ENCODE results near the gene SRCIN1. TPM values are rescaled to one million over a fixed set of nuclear protein-coding genes. Genes with fewer than 3 reads are reported as not detected.

The SRCIN1 gene
- total RNA-seq, 1 experiment from 2014 or later = 25.8 TPM

- no TSS peak for BruUV-seq (replicated peaks)
- Mint-ChIP-seq H3K4me3 (ENCODE audit: unreplicated experiment) (no peak overlapping the region), H3K27me3 (ENCODE audit: insufficient read depth, unreplicated experiment) (no peaks in the 10 kb centered on the region), H3K9me3 (ENCODE audit: unreplicated experiment) (no peaks in the 10 kb centered on the region), H3K27ac (ENCODE audit: unreplicated experiment) (no peak overlapping the region), H3K4me1 (ENCODE audit: low read depth, unreplicated experiment) (no peaks in the 10 kb centered on the region), H3K36me3 (ENCODE audit: insufficient read depth, unreplicated experiment) (peaks cover 5% of the 10 kb centered on the region)
- Histone ChIP-seq H3K4me3 (ENCODE audit: low read depth, low read length) (no peak overlapping the region), H3K9me3 (no peaks in the 10 kb centered on the region), H3K36me3 (ENCODE audit: control insufficient read depth, insufficient read depth, low read length) (no peaks in the 10 kb centered on the region), H3K4me1 (peaks cover 6% of the 10 kb centered on the region; the same call in 1 of the 2 replicates), H3K27me3 (replicated peaks; ENCODE audit: control insufficient read depth, insufficient read depth, low read length) (no peaks in the 10 kb centered on the region)
- no peak for DNase-seq
- TF ChIP-seq, protein P1, sequence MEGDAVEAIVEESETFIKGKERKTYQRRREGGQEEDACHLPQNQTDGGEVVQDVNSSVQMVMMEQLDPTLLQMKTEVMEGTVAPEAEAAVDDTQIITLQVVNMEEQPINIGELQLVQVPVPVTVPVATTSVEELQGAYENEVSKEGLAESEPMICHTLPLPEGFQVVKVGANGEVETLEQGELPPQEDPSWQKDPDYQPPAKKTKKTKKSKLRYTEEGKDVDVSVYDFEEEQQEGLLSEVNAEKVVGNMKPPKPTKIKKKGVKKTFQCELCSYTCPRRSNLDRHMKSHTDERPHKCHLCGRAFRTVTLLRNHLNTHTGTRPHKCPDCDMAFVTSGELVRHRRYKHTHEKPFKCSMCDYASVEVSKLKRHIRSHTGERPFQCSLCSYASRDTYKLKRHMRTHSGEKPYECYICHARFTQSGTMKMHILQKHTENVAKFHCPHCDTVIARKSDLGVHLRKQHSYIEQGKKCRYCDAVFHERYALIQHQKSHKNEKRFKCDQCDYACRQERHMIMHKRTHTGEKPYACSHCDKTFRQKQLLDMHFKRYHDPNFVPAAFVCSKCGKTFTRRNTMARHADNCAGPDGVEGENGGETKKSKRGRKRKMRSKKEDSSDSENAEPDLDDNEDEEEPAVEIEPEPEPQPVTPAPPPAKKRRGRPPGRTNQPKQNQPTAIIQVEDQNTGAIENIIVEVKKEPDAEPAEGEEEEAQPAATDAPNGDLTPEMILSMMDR (IDR thresholded peaks at IDR 0.05; ENCODE audit: insufficient read depth in 1 of 2, low read depth in 1 of 2, low read length in 1 of 2, severe bottlenecking in 1 of 2, unreplicated experiment in 1 of 2) = no peak
- intact Hi-C loops (cut with micrococcal nuclease; ENCODE audit: unreplicated experiment) = no loop called here
- POLR2A ChIA-PET = no interaction called here
- CTCF ChIA-PET = interaction anchor here (3.5 kb wide), 1 partner anchor 11 kb away, joined by 13 read pairs; no protein-coding TSS in a partner anchor
These were observed 36.8 kb downstream of the SRCIN1 start for GRCh38 chr17:38568845-38569510.

GRCh38 chr17:38568274-38568673, 37.5 kb downstream of the SRCIN1 start:
- no peaks in the 10 kb centered on the region for H3K27me3 ChIP-seq (replicated peaks; ENCODE audit: control insufficient read depth, insufficient read depth, low read length)
- H3K4me3 ChIP-seq (ENCODE audit: low read depth, low read length) = no peak overlapping the region
- Mint-ChIP-seq H3K9me3 (ENCODE audit: unreplicated experiment) (no peaks in the 10 kb centered on the region), H3K36me3 (ENCODE audit: insufficient read depth, unreplicated experiment) (peaks cover 5% of the 10 kb centered on the region), H3K27ac (ENCODE audit: unreplicated experiment) (no peak overlapping the region), H3K4me1 (ENCODE audit: low read depth, unreplicated experiment) (no peaks in the 10 kb centered on the region), H3K27me3 (ENCODE audit: insufficient read depth, unreplicated experiment) (no peaks in the 10 kb centered on the region), H3K4me3 (ENCODE audit: unreplicated experiment) (no peak overlapping the region)
- intact Hi-C loops (cut with micrococcal nuclease; ENCODE audit: unreplicated experiment) = no loop called here
- no peak for DNase-seq
- POLR2A ChIA-PET = no interaction called here
- CTCF ChIA-PET = interaction anchor here (3.5 kb wide), 1 partner anchor 10 kb away, joined by 13 read pairs; no protein-coding TSS in a partner anchor
- TF ChIP-seq, protein P1 (IDR thresholded peaks at IDR 0.05; ENCODE audit: insufficient read depth in 1 of 2, low read depth in 1 of 2, low read length in 1 of 2, severe bottlenecking in 1 of 2, unreplicated experiment in 1 of 2) = no peak
- no peaks in the 10 kb centered on the region for H3K9me3 ChIP-seq
- H3K36me3 ChIP-seq (ENCODE audit: control insufficient read depth, insufficient read depth, low read length) = no peaks in the 10 kb centered on the region
- H3K4me1 ChIP-seq = peaks cover 6% of the 10 kb centered on the region; the same call in 1 of the 2 replicates
- no TSS peak for BruUV-seq (replicated peaks)

DNA sequence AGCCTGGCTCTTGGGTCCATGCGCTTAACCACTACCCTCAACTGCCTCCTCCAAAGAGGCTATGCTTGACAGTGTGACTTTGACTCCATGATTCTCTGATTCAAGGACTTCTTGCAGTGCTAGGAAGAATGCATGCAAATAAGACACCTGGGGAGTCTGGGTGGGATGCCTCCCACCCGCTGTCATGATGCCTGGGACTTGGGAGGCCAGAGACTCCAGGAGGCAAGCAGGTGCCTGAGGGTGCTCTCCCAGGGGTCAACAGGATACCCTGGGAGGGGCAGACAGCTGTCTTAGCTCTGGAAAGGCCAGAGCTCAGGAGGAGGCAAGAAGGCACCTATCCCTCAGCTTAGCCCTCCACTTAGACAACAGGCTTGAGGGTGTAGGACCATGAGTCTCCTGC, 38.4 kb downstream of the SRCIN1 start:
- no peaks in the 10 kb centered on the region for H3K4me1 Mint-ChIP-seq (ENCODE audit: low read depth, unreplicated experiment)
- H3K4me3 Mint-ChIP-seq (ENCODE audit: unreplicated experiment) = no peak overlapping the region
- ChIA-PET POLR2A (no interaction called here), CTCF (interaction anchor here (0.6 to 3.5 kb wide), 2 partner anchors 9 to 36 kb away, joined by 4 to 13 read pairs; no protein-coding TSS in a partner anchor)
- BruUV-seq (replicated peaks) = no TSS peak
- Histone ChIP-seq H3K4me3 (ENCODE audit: low read depth, low read length) (no peak overlapping the region), H3K9me3 (no peaks in the 10 kb centered on the region), H3K4me1 (peaks cover 6% of the 10 kb centered on the region; the same call in 1 of the 2 replicates), H3K36me3 (ENCODE audit: control insufficient read depth, insufficient read depth, low read length) (no peaks in the 10 kb centered on the region; the same call in 1 of the 2 replicates), H3K27me3 (replicated peaks; ENCODE audit: control insufficient read depth, insufficient read depth, low read length) (no peaks in the 10 kb centered on the region)
- peaks cover 5% of the 10 kb centered on the region for H3K36me3 Mint-ChIP-seq (ENCODE audit: insufficient read depth, unreplicated experiment)
- H3K27me3 Mint-ChIP-seq (ENCODE audit: insufficient read depth, unreplicated experiment) = no peaks in the 10 kb centered on the region
- TF ChIP-seq, protein P1 (IDR thresholded peaks at IDR 0.05; ENCODE audit: insufficient read depth in 1 of 2, low read depth in 1 of 2, low read length in 1 of 2, severe bottlenecking in 1 of 2, unreplicated experiment in 1 of 2) = no peak
- no peak overlapping the region for H3K27ac Mint-ChIP-seq (ENCODE audit: unreplicated experiment)
- DNase-seq = no peak
- intact Hi-C loops (cut with micrococcal nuclease; ENCODE audit: unreplicated experiment) = no loop called here
- H3K9me3 Mint-ChIP-seq (ENCODE audit: unreplicated experiment) = no peaks in the 10 kb centered on the region
